ENCODE measurements around the gene PODXL. TPM values are rescaled to one million over a fixed set of nuclear protein-coding genes. Genes with fewer than 3 reads are reported as not detected.
"Not testable (repeated sequence)": the region's sequence is repeated elsewhere in the genome, so short reads cannot be mapped to it uniquely, and the experiment has no call there.

PODXL gene
- polyA plus RNA-seq, 2 donors = 3.4 to 3.5 TPM

- Histone ChIP-seq H3K27me3 (ENCODE audit: control insufficient read depth in 1 of 2, insufficient read depth in 2 of 2, low read length in 2 of 2) (no peaks in the 10 kb centered on the region), H3K4me1 (ENCODE audit: control insufficient read depth in 2 of 2, insufficient read depth in 2 of 2, low read length in 1 of 2) (no peaks in the 10 kb centered on the region), H3K36me3 (ENCODE audit: control insufficient read depth in 2 of 2, insufficient read depth in 2 of 2, low read length in 1 of 2) (peaks cover 5 to 9% of the 10 kb centered on the region in 2 donors), H3K9me3 (ENCODE audit: control insufficient read depth in 2 of 2, insufficient read depth in 1 of 2, low read depth in 1 of 2, low read length in 1 of 2) (no peaks in the 10 kb centered on the region), H3K27ac (ENCODE audit: low read depth in 2 of 2, low read length in 1 of 2) (no peak overlapping the region), H3K4me3 (ENCODE audit: low read depth in 1 of 2, low read length in 2 of 2) (no peak overlapping the region)
- 94 to 96% methylated on average over 5 of the region's 5 CpGs for WGBS, 2 donors
Measured at GRCh38 chr7:131467788-131468187, 88.6 kb downstream of the PODXL start.

GRCh38 chr7:131466735-131467365 is 89.6 kb downstream of the PODXL start:
- Histone ChIP-seq H3K9me3 (ENCODE audit: control insufficient read depth in 2 of 2, insufficient read depth in 1 of 2, low read depth in 1 of 2, low read length in 1 of 2) (no peaks in the 10 kb centered on the region), H3K36me3 (ENCODE audit: control insufficient read depth in 2 of 2, insufficient read depth in 2 of 2, low read length in 1 of 2) (peaks cover 5 to 9% of the 10 kb centered on the region in 2 donors), H3K4me1 (ENCODE audit: control insufficient read depth in 2 of 2, insufficient read depth in 2 of 2, low read length in 1 of 2) (no peaks in the 10 kb centered on the region), H3K27me3 (ENCODE audit: control insufficient read depth in 1 of 2, insufficient read depth in 2 of 2, low read length in 2 of 2) (no peaks in the 10 kb centered on the region), H3K27ac (ENCODE audit: low read depth in 2 of 2, low read length in 1 of 2) (no peak overlapping the region), H3K4me3 (ENCODE audit: low read depth in 1 of 2, low read length in 2 of 2) (no peak overlapping the region)
- 90 to 91% methylated on average over 12 of the region's 12 CpGs for WGBS, 2 donors

GRCh38 chr7:131462715-131463114 is 93.7 kb downstream of the PODXL start:
- not testable (repeated sequence) for H3K27me3 ChIP-seq (ENCODE audit: control insufficient read depth in 1 of 2, insufficient read depth in 2 of 2, low read length in 2 of 2); H3K4me3 ChIP-seq (ENCODE audit: low read depth in 1 of 2, low read length in 2 of 2); H3K36me3 ChIP-seq (ENCODE audit: control insufficient read depth in 2 of 2, insufficient read depth in 2 of 2, low read length in 1 of 2); H3K9me3 ChIP-seq (ENCODE audit: control insufficient read depth in 2 of 2, insufficient read depth in 1 of 2, low read depth in 1 of 2, low read length in 1 of 2); H3K27ac ChIP-seq (ENCODE audit: low read depth in 2 of 2, low read length in 1 of 2); H3K4me1 ChIP-seq (ENCODE audit: control insufficient read depth in 2 of 2, insufficient read depth in 2 of 2, low read length in 1 of 2)

DNA sequence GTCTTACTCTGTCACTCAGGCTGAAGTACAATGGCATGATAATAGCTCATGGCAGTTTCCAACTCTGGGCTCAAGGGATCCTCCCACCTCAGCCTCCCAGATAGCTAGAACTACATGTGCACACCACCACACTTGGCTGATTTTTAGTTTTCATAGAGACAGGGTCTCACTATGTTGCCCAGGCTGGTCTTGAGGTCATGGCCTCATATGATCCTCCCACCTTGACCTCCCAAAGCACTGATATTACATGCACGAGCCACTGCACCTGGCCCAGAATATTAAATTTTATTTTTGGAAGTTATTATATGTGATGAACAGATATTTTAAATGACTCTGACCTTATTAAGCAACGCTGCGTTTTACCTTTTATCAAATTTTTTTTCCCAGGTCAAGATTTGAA is 94.4 kb downstream of the PODXL start:
- WGBS, 2 donors = 99 to 100% methylated on average over 3 of the region's 3 CpGs
- Histone ChIP-seq H3K4me1 (ENCODE audit: control insufficient read depth in 2 of 2, insufficient read depth in 2 of 2, low read length in 1 of 2) (no peaks in the 10 kb centered on the region), H3K36me3 (ENCODE audit: control insufficient read depth in 2 of 2, insufficient read depth in 2 of 2, low read length in 1 of 2) (no peaks in the 10 kb centered on the region), H3K4me3 (ENCODE audit: low read depth in 1 of 2, low read length in 2 of 2) (no peak overlapping the region), H3K9me3 (ENCODE audit: control insufficient read depth in 2 of 2, insufficient read depth in 1 of 2, low read depth in 1 of 2, low read length in 1 of 2) (no peaks in the 10 kb centered on the region), H3K27me3 (ENCODE audit: control insufficient read depth in 1 of 2, insufficient read depth in 2 of 2, low read length in 2 of 2) (no peaks in the 10 kb centered on the region), H3K27ac (ENCODE audit: low read depth in 2 of 2, low read length in 1 of 2) (no peak overlapping the region)

DNA sequence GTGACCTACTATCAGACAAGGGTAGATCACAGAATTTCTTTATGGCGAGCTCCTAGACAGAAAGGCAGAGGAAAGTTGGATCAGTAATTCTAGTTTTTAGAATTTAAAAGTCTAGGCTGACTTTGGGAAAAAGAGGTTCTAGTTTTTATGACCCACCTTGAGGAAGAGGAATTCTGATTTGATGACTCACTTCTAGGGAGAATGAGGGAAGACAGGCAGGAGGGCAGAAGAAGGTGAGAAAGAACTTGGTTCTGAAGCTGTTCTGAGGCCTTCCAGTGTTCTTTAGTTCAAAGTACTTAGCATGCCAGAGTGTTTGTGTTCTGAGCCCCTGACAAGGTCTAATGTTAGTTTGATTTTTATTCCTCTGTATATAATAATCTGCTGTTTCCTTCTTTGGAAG is 97.2 kb downstream of the PODXL start:
- Histone ChIP-seq H3K9me3 (ENCODE audit: control insufficient read depth in 2 of 2, insufficient read depth in 1 of 2, low read depth in 1 of 2, low read length in 1 of 2) (no peaks in the 10 kb centered on the region), H3K27ac (ENCODE audit: low read depth in 2 of 2, low read length in 1 of 2) (no peak overlapping the region), H3K27me3 (ENCODE audit: control insufficient read depth in 1 of 2, insufficient read depth in 2 of 2, low read length in 2 of 2) (no peaks in the 10 kb centered on the region), H3K36me3 (ENCODE audit: control insufficient read depth in 2 of 2, insufficient read depth in 2 of 2, low read length in 1 of 2) (no peaks in the 10 kb centered on the region), H3K4me1 (ENCODE audit: control insufficient read depth in 2 of 2, insufficient read depth in 2 of 2, low read length in 1 of 2) (no peaks in the 10 kb centered on the region), H3K4me3 (ENCODE audit: low read depth in 1 of 2, low read length in 2 of 2) (no peak overlapping the region)
- 94 to 95% methylated on average over 1 of the region's 1 CpG for WGBS, 2 donors

DNA sequence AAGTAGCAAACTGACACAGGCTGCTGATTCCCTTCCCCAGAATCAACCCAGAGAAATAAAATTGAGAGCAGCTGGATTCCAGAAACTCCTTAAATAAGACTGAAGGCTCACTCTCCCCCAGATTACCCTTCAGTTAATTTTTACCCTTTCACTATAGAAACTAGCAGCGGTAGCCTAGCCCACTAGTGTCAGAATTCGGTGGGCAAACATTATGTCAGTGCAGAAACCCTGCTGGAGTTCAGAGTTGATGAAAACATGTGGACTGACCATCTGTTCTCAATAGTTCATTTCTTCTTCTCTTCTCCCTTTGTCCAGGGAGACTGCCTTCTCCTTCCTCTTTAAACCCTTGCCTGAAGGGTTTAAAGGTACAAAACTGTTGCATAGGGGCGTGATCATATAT is 100.1 kb downstream of the PODXL start:
- H3K4me1 ChIP-seq (ENCODE audit: control insufficient read depth in 2 of 2, insufficient read depth in 2 of 2, low read length in 1 of 2) = no peaks in the 10 kb centered on the region
- whole genome bisulfite sequencing, 2 donors = 94 to 97% methylated on average over 3 of the region's 3 CpGs
- no peaks in the 10 kb centered on the region for H3K27me3 ChIP-seq (ENCODE audit: control insufficient read depth in 1 of 2, insufficient read depth in 2 of 2, low read length in 2 of 2)
- H3K4me3 ChIP-seq (ENCODE audit: low read depth in 1 of 2, low read length in 2 of 2) = no peak overlapping the region
- H3K9me3 ChIP-seq (ENCODE audit: control insufficient read depth in 2 of 2, insufficient read depth in 1 of 2, low read depth in 1 of 2, low read length in 1 of 2) = no peaks in the 10 kb centered on the region
- H3K36me3 ChIP-seq (ENCODE audit: control insufficient read depth in 2 of 2, insufficient read depth in 2 of 2, low read length in 1 of 2) = no peaks in the 10 kb centered on the region
- H3K27ac ChIP-seq (ENCODE audit: low read depth in 2 of 2, low read length in 1 of 2) = no peak overlapping the region

- no peak overlapping the region for H3K27ac ChIP-seq (ENCODE audit: low read depth in 2 of 2, low read length in 1 of 2)
- WGBS, 2 donors = 83 to 88% methylated on average over 7 of the region's 7 CpGs
- H3K4me3 ChIP-seq (ENCODE audit: low read depth in 1 of 2, low read length in 2 of 2) = no peak overlapping the region
- no peaks in the 10 kb centered on the region for H3K27me3 ChIP-seq (ENCODE audit: control insufficient read depth in 1 of 2, insufficient read depth in 2 of 2, low read length in 2 of 2)
- no peaks in the 10 kb centered on the region for H3K4me1 ChIP-seq (ENCODE audit: control insufficient read depth in 2 of 2, insufficient read depth in 2 of 2, low read length in 1 of 2)
- H3K36me3 ChIP-seq (ENCODE audit: control insufficient read depth in 2 of 2, insufficient read depth in 2 of 2, low read length in 1 of 2) = no peaks in the 10 kb centered on the region
- H3K9me3 ChIP-seq (ENCODE audit: control insufficient read depth in 2 of 2, insufficient read depth in 1 of 2, low read depth in 1 of 2, low read length in 1 of 2) = no peaks in the 10 kb centered on the region
Measured at GRCh38 chr7:131455546-131455945, 100.9 kb downstream of the PODXL start.

DNA sequence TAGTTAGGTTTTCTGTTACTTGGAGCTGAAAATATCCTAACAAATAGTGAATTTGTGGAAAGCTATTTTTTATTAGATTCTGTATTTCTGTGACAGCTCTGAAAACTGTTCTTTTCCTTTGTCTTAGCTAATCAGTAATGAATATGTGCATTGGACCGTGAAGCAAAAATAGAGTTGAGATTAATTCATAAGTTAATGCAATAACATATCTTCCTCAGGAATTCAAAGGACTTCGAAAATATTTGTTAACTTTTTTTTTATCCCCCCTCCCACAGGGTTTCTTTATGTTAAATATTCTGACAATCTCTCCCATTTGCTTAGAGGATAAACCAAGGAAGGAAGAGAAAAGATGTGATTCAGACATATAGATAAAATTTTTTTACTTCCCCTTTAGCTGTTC is 101.4 kb downstream of the PODXL start:
- H3K27ac ChIP-seq (ENCODE audit: low read depth in 2 of 2, low read length in 1 of 2) = no peak overlapping the region
- 70 to 81% methylated on average over 2 of the region's 2 CpGs for WGBS, 2 donors
- H3K4me1 ChIP-seq (ENCODE audit: control insufficient read depth in 2 of 2, insufficient read depth in 2 of 2, low read length in 1 of 2) = no peaks in the 10 kb centered on the region
- no peaks in the 10 kb centered on the region for H3K9me3 ChIP-seq (ENCODE audit: control insufficient read depth in 2 of 2, insufficient read depth in 1 of 2, low read depth in 1 of 2, low read length in 1 of 2)
- H3K36me3 ChIP-seq (ENCODE audit: control insufficient read depth in 2 of 2, insufficient read depth in 2 of 2, low read length in 1 of 2) = no peaks in the 10 kb centered on the region
- H3K4me3 ChIP-seq (ENCODE audit: low read depth in 1 of 2, low read length in 2 of 2) = no peak overlapping the region
- no peaks in the 10 kb centered on the region for H3K27me3 ChIP-seq (ENCODE audit: control insufficient read depth in 1 of 2, insufficient read depth in 2 of 2, low read length in 2 of 2)

DNA sequence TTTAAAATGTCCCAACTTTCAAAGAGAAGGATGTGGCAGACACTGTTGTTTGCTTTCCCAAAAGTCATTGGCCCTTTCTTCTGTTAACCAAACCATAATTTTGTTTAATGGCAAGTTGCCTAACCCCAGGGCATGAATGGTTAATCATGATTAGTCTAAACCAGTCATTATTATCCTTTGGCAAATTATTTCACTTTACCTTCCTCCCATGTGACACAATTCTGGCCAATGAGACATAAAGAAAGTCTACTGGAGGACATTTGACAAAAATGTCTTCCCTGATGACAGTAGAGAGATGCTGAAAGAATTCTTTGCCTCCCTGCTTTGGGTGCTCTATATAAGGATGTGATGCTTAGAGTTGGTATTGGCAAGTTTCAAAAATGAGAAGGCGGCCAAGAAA is 101.9 kb downstream of the PODXL start:
- Histone ChIP-seq H3K27me3 (ENCODE audit: control insufficient read depth in 1 of 2, insufficient read depth in 2 of 2, low read length in 2 of 2) (no peaks in the 10 kb centered on the region), H3K27ac (ENCODE audit: low read depth in 2 of 2, low read length in 1 of 2) (no peak overlapping the region), H3K4me1 (ENCODE audit: control insufficient read depth in 2 of 2, insufficient read depth in 2 of 2, low read length in 1 of 2) (no peaks in the 10 kb centered on the region), H3K9me3 (ENCODE audit: control insufficient read depth in 2 of 2, insufficient read depth in 1 of 2, low read depth in 1 of 2, low read length in 1 of 2) (no peaks in the 10 kb centered on the region), H3K4me3 (ENCODE audit: low read depth in 1 of 2, low read length in 2 of 2) (no peak overlapping the region), H3K36me3 (ENCODE audit: control insufficient read depth in 2 of 2, insufficient read depth in 2 of 2, low read length in 1 of 2) (no peaks in the 10 kb centered on the region)
- 94 to 99% methylated on average over 1 of the region's 1 CpG for WGBS, 2 donors

Data from esophagus (tissue), 2 donors.